Liver (tissue), 9 donors: Measurements from ENCODE around the gene POLR3G. TPM values are rescaled to one million over a fixed set of nuclear protein-coding genes. Genes with fewer than 3 reads are reported as not detected.

Source experiments
- DNase-seq: peaks from one replicate; pipeline ENCODE4 v3.0.0-alpha.2; 2017; ENCODE audit warnings: low spot score
- H3K27ac ChIP-seq, 2 donors: one replicate each; pipeline ENCODE4 v1.7.0; 2013; ENCODE audit warnings: inconsistent platforms in 2 of 2, low read length in 2 of 2, control low read depth in 1 of 2, low read depth in 1 of 2, mild to moderate bottlenecking in 1 of 2
- H3K27me3 ChIP-seq, 4 donors: one replicate each; pipeline versions ENCODE4 v1.6.1 to v1.7.0; 2013; ENCODE audit warnings: low read length in 3 of 4, inconsistent platforms in 1 of 4, mild to moderate bottlenecking in 1 of 4, moderate library complexity in 1 of 4; ENCODE audit not compliant: control insufficient read depth in 4 of 4, insufficient read depth in 4 of 4
- H3K36me3 ChIP-seq, 4 donors: one replicate each; pipeline versions ENCODE4 v1.6.1 to v1.7.0; 2013; ENCODE audit warnings: low read length in 3 of 4, mild to moderate bottlenecking in 3 of 4, low read depth in 1 of 4, moderate library complexity in 1 of 4; ENCODE audit not compliant: control insufficient read depth in 4 of 4, insufficient read depth in 3 of 4
- H3K4me1 ChIP-seq, 4 donors: one replicate each; pipeline versions ENCODE4 v1.6.1 to v1.7.0; 2013; ENCODE audit warnings: low read length in 3 of 4, mild to moderate bottlenecking in 3 of 4, moderate library complexity in 1 of 4; ENCODE audit not compliant: control insufficient read depth in 4 of 4, insufficient read depth in 4 of 4
- H3K4me3 ChIP-seq, 3 donors: one replicate each; pipeline versions ENCODE4 v1.6.1 to v1.7.0; 2013; ENCODE audit warnings: low read length in 3 of 3, control low read depth in 1 of 3, low read depth in 1 of 3, mild to moderate bottlenecking in 1 of 3
- H3K9ac ChIP-seq, 2 donors: one replicate each; pipeline ENCODE4 v1.7.0; 2013; ENCODE audit warnings: low read length in 2 of 2, mild to moderate bottlenecking in 2 of 2, moderate library complexity in 2 of 2, control low read depth in 1 of 2, low read depth in 1 of 2
- H3K9me3 ChIP-seq, 4 donors: one replicate each; pipeline versions ENCODE4 v1.6.1 to v1.7.0; 2013; ENCODE audit warnings: low read length in 3 of 4; ENCODE audit not compliant: control insufficient read depth in 4 of 4
- EGR1 ChIP-seq, 2 donors: IDR thresholded peaks; 2 replicates each; pipeline ENCODE4 v1.6.1; 2016 to 2018; ENCODE audit warnings: antibody characterized with exemption in 2 of 2, low read depth in 2 of 2
- FOXA1 ChIP-seq: IDR thresholded peaks from 2 replicates; pipeline ENCODE4 v1.6.1; 2016; ENCODE audit warnings: antibody characterized with exemption
- GABPA ChIP-seq, 2 donors: IDR thresholded peaks in 1 of 2; conservative IDR thresholded peaks in 1 of 2; 2 replicates each; pipeline ENCODE4 v1.6.1; 2016; ENCODE audit warnings: antibody characterized with exemption in 2 of 2, mild to moderate bottlenecking in 1 of 2, moderate library complexity in 1 of 2
- HNF4G ChIP-seq: IDR thresholded peaks from 2 replicates; pipeline ENCODE4 v1.6.1; 2016; ENCODE audit warnings: antibody characterized with exemption
- NR2F2 ChIP-seq: IDR thresholded peaks from 2 replicates; pipeline ENCODE4 v1.6.1; 2016; ENCODE audit warnings: antibody characterized with exemption
- RAD21 ChIP-seq, 2 donors: IDR thresholded peaks; 2 replicates each; pipeline ENCODE4 v1.6.1; 2016; ENCODE audit warnings: antibody characterized with exemption in 2 of 2, mild to moderate bottlenecking in 2 of 2
- SP1 ChIP-seq: IDR thresholded peaks from 2 replicates; pipeline ENCODE4 v1.6.1; 2018; ENCODE audit warnings: antibody characterized with exemption, mild to moderate bottlenecking
- TAF1 ChIP-seq: conservative IDR thresholded peaks from 2 replicates; pipeline ENCODE4 v1.6.1; 2016; ENCODE audit warnings: antibody characterized with exemption, mild to moderate bottlenecking
- YY1 ChIP-seq: IDR thresholded peaks from 2 replicates; pipeline ENCODE4 v1.6.1; 2016; ENCODE audit warnings: antibody characterized with exemption, mild to moderate bottlenecking
- WGBS: extraction: QIAGEN DNeasy Blood & Tissue Kit; methylation state at CpG from one replicate; pipeline ENCODE4 v1.1.7; 2013; 5-methylcytosine and 5-hydroxymethylcytosine counted together
- polyA plus RNA-seq, 2 donors: library from polyadenylated mRNA; stranded (reverse) in 1 of 2; unstranded in 1 of 2; fragments of 200-250 nt in 1 of 2; fragments of >200 nt in 1 of 2; fragmentation: Nextera tagmentation in 1 of 2; extraction: Ambion mirVana in 1 of 2; gene quantifications; one replicate each; pipeline versions ENCODE4 v1.2.1 to v1.2.3, GENCODE V29; 2013 to 2015
- total RNA-seq, 2 donors: library from RNA; depleted of rRNA; stranded (reverse); fragments of >200 nt; gene quantifications; one replicate each; pipeline ENCODE4 v1.2.3, GENCODE V29; 2014
- TF ChIP-seq, protein P1 (sequence below): IDR thresholded peaks from 2 replicates; pipeline ENCODE4 v1.6.1; 2016; ENCODE audit warnings: antibody characterized with exemption
- TF ChIP-seq, protein P2 (sequence below): fragments of 150-350 bp; IDR thresholded peaks from 2 replicates; pipeline ENCODE4 v1.5.1; 2017; ENCODE audit warnings: improper control_type of control experiment, low read depth, low read length; ENCODE audit not compliant: missing input control
- TF ChIP-seq, protein P3 (sequence below): IDR thresholded peaks from 2 replicates; pipeline ENCODE4 v1.6.1; 2016; ENCODE audit warnings: antibody characterized with exemption, mild to moderate bottlenecking
- donor health status: healthy.
- donor health status: healthy.
- donor health status: healthy.
- donor health status: healthy.
- donor health status: healthy.

Gene POLR3G
- total and polyA plus RNA-seq, 4 donors = 0.75 to 2.8 (median 1.2) TPM

DNA sequence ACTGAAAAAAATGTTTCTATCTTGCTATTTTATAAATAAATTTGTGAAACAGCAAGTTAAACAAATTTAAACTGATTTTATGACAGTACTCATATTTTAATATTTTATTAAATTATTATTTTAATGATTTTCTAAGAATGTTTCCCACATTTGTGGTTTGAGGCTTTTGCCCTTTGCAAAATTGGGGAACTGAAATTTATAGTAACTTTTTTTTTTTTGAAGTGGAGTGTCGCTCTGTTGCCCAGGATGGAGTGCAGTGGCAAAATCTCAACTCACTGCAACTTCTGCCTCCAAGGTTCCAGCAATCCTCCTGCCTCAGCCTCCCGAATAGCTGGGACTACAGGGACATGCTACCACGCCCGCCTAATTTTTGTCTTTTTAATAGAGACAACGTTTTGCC is 76.7 kb downstream of the POLR3G start:
- Histone ChIP-seq H3K9me3 (peaks cover 0 to 3% (median 0%) of the 10 kb centered on the region in 4 donors), H3K9ac (no peak overlapping the region), H3K4me1 (no peaks in the 10 kb centered on the region), H3K27me3 (peaks cover 0 to 9% (median under 1%) of the 10 kb centered on the region in 4 donors), H3K36me3 (no peaks in the 10 kb centered on the region), H3K27ac (no peak overlapping the region), H3K4me3 (no peak overlapping the region)
- WGBS = 77% methylated on average over 5 of the region's 5 CpGs
- TF ChIP-seq RAD21 (IDR thresholded peaks at IDR 0.05) = no peak
- TF ChIP-seq EGR1 (IDR thresholded peaks at IDR 0.05; ENCODE audit: low read depth in 2 of 2) = no peak
- no peak for TF ChIP-seq FOXA1
- TF ChIP-seq, protein P1, sequence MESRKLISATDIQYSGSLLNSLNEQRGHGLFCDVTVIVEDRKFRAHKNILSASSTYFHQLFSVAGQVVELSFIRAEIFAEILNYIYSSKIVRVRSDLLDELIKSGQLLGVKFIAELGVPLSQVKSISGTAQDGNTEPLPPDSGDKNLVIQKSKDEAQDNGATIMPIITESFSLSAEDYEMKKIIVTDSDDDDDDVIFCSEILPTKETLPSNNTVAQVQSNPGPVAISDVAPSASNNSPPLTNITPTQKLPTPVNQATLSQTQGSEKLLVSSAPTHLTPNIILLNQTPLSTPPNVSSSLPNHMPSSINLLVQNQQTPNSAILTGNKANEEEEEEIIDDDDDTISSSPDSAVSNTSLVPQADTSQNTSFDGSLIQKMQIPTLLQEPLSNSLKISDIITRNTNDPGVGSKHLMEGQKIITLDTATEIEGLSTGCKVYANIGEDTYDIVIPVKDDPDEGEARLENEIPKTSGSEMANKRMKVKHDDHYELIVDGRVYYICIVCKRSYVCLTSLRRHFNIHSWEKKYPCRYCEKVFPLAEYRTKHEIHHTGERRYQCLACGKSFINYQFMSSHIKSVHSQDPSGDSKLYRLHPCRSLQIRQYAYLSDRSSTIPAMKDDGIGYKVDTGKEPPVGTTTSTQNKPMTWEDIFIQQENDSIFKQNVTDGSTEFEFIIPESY = no peak
- TF ChIP-seq TAF1 = no peak
- DNase-seq = no peak

DNA sequence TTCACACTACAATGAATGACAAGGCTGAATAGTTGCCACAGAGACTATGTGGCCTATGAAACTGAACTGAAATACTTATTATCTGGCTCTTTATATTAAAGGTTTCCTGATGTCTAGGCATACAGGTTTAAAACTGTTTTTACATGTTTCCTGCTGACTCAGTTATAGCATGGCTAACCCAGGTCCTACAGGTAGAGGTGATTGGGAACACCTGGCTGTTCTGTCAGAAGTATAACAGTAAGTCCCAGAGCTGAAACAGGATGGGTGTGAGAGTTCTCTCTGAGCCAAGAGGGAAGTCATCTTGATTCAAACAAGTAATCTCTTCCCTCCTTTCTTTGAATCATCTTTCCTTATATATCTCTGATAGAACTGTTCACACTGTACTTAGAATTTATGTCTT is 79.0 kb downstream of the POLR3G start:
- no peak for DNase-seq
- no peaks in the 10 kb centered on the region for H3K36me3 ChIP-seq
- peaks cover 0 to 11% (median 4%) of the 10 kb centered on the region in 4 donors for H3K27me3 ChIP-seq
- no peak overlapping the region for H3K4me3 ChIP-seq
- H3K4me1 ChIP-seq = peaks cover 0 to 7% (median 7%) of the 10 kb centered on the region in 4 donors
- no peak overlapping the region for H3K9ac ChIP-seq
- no peak overlapping the region for H3K27ac ChIP-seq
- peaks cover 0 to 3% (median 0%) of the 10 kb centered on the region in 4 donors for H3K9me3 ChIP-seq
- TF ChIP-seq TAF1 (no peak), SP1 (no peak), HNF4G (no peak), GABPA (IDR thresholded peaks at IDR 0.05 in 1 of 2, conservative IDR thresholded peaks at IDR 0.05 in 1 of 2) (no peak), NR2F2 (no peak), RAD21 (IDR thresholded peaks at IDR 0.05) (no peak), FOXA1 (no peak), YY1 (no peak)
- TF ChIP-seq, protein P2, sequence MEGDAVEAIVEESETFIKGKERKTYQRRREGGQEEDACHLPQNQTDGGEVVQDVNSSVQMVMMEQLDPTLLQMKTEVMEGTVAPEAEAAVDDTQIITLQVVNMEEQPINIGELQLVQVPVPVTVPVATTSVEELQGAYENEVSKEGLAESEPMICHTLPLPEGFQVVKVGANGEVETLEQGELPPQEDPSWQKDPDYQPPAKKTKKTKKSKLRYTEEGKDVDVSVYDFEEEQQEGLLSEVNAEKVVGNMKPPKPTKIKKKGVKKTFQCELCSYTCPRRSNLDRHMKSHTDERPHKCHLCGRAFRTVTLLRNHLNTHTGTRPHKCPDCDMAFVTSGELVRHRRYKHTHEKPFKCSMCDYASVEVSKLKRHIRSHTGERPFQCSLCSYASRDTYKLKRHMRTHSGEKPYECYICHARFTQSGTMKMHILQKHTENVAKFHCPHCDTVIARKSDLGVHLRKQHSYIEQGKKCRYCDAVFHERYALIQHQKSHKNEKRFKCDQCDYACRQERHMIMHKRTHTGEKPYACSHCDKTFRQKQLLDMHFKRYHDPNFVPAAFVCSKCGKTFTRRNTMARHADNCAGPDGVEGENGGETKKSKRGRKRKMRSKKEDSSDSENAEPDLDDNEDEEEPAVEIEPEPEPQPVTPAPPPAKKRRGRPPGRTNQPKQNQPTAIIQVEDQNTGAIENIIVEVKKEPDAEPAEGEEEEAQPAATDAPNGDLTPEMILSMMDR = no peak
- TF ChIP-seq, protein P1 = no peak
- TF ChIP-seq, protein P3, sequence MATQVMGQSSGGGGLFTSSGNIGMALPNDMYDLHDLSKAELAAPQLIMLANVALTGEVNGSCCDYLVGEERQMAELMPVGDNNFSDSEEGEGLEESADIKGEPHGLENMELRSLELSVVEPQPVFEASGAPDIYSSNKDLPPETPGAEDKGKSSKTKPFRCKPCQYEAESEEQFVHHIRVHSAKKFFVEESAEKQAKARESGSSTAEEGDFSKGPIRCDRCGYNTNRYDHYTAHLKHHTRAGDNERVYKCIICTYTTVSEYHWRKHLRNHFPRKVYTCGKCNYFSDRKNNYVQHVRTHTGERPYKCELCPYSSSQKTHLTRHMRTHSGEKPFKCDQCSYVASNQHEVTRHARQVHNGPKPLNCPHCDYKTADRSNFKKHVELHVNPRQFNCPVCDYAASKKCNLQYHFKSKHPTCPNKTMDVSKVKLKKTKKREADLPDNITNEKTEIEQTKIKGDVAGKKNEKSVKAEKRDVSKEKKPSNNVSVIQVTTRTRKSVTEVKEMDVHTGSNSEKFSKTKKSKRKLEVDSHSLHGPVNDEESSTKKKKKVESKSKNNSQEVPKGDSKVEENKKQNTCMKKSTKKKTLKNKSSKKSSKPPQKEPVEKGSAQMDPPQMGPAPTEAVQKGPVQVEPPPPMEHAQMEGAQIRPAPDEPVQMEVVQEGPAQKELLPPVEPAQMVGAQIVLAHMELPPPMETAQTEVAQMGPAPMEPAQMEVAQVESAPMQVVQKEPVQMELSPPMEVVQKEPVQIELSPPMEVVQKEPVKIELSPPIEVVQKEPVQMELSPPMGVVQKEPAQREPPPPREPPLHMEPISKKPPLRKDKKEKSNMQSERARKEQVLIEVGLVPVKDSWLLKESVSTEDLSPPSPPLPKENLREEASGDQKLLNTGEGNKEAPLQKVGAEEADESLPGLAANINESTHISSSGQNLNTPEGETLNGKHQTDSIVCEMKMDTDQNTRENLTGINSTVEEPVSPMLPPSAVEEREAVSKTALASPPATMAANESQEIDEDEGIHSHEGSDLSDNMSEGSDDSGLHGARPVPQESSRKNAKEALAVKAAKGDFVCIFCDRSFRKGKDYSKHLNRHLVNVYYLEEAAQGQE = no peak
